Right lobe of liver (tissue), 4 donors: ENCODE data around the gene YES1.

Experiments used
- POLR2A ChIP-seq: fragments of 450-650 bp; IDR thresholded peaks from one replicate; pipeline ENCODE4 v1.6.1; 2017; ENCODE audit warnings: antibody characterized with exemption, mild to moderate bottlenecking
- TF ChIP-seq, protein P1 (sequence below), 4 donors: fragments of 200-600 bp in 3 of 4; fragments of 450-650 bp in 1 of 4; IDR thresholded peaks; one replicate each; pipeline versions ENCODE4 v1.5.1 to v1.8.0; 2016 to 2022; ENCODE audit warnings: antibody characterized with exemption in 4 of 4, mild to moderate bottlenecking in 2 of 4
- donor health status: DM: no; HTN: no; CAD: no.
- donor health status: DM: no; HTN: no; CAD: no.
- donor health status: DM: no; HTN: yes; CAD: no.

DNA sequence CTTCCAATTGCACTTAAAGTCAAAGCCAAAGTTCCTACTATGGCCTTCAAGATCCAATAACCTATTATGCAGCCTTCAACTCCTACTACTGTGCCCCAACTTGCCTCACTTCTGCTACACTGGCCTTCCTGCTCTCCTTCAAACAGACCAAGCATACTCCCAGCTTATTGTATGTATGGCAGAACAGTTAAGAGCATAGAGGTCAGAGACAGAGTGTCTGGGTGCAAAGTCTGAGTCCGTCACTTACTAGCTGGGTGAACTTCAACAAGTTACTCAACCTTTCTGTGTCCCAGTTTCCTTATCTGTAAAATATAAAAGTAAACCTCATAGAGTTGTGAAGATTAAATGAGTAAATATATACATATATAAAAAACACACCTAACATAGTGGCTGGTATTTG is 37.2 kb downstream of the YES1 start:
- TF ChIP-seq, protein P1, sequence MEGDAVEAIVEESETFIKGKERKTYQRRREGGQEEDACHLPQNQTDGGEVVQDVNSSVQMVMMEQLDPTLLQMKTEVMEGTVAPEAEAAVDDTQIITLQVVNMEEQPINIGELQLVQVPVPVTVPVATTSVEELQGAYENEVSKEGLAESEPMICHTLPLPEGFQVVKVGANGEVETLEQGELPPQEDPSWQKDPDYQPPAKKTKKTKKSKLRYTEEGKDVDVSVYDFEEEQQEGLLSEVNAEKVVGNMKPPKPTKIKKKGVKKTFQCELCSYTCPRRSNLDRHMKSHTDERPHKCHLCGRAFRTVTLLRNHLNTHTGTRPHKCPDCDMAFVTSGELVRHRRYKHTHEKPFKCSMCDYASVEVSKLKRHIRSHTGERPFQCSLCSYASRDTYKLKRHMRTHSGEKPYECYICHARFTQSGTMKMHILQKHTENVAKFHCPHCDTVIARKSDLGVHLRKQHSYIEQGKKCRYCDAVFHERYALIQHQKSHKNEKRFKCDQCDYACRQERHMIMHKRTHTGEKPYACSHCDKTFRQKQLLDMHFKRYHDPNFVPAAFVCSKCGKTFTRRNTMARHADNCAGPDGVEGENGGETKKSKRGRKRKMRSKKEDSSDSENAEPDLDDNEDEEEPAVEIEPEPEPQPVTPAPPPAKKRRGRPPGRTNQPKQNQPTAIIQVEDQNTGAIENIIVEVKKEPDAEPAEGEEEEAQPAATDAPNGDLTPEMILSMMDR (IDR thresholded peaks at IDR 0.05): no peak
- TF ChIP-seq POLR2A: no peak
